GM13976 (cell line): ENCODE measurements around the gene LHPP.

Experiments used
- DNase-seq: peaks from one replicate; pipeline ENCODE4 v3.0.0; 2012; ENCODE audit warnings: low spot score
- in situ Hi-C: fragments of 300-500 bp; cut with MboI; formaldehyde crosslinking; loops from one replicate; pipeline ENCODE4 v1.12.0; 2022; ENCODE audit warnings: low sequenced_read_pairs, mixed read lengths, inconsistent platforms; ENCODE audit not compliant: unreplicated experiment
- TF ChIP-seq, protein P1 (sequence below): IDR thresholded peaks from 2 replicates; pipeline ENCODE4 v1.5.1; 2012; ENCODE audit warnings: borderline replicate concordance, mild to moderate bottlenecking; ENCODE audit not compliant: insufficient read depth; ENCODE audit errors: extremely low read depth, missing control alignments, control extremely low read depth

The LHPP gene

DNA sequence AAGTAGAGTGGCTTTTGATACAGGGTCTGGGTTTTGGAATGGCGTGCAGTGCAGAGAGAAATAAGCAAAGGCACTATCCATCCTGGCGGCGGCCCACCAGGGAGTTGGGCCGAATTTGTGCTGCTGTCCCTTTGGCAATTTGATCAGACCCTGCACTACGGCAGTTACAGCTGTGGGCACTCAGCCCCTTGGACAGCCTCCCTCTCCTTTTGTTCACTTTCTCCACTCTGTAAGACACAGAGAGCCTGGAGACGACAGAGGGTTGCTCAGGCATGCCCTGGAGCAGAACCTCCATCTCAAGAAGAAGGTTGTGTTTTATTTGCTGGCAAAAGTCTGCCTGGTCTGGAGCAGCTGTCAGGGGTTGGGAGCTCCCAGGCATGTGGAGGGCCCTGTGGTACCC, 55.8 kb downstream of the LHPP start:
- DNase-seq, result no peak
- TF ChIP-seq, protein P1, sequence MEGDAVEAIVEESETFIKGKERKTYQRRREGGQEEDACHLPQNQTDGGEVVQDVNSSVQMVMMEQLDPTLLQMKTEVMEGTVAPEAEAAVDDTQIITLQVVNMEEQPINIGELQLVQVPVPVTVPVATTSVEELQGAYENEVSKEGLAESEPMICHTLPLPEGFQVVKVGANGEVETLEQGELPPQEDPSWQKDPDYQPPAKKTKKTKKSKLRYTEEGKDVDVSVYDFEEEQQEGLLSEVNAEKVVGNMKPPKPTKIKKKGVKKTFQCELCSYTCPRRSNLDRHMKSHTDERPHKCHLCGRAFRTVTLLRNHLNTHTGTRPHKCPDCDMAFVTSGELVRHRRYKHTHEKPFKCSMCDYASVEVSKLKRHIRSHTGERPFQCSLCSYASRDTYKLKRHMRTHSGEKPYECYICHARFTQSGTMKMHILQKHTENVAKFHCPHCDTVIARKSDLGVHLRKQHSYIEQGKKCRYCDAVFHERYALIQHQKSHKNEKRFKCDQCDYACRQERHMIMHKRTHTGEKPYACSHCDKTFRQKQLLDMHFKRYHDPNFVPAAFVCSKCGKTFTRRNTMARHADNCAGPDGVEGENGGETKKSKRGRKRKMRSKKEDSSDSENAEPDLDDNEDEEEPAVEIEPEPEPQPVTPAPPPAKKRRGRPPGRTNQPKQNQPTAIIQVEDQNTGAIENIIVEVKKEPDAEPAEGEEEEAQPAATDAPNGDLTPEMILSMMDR, result no peak
- in situ Hi-C loops, result no loop called here

- TF ChIP-seq, protein P1, result no peak
- no peak for DNase-seq
- in situ Hi-C loops, result no loop called here
These were observed 56.3 kb downstream of the LHPP start for GRCh38 chr10:124517931-124518330.

GRCh38 chr10:124518366-124518765, 56.7 kb downstream of the LHPP start:
- no peak for DNase-seq
- in situ Hi-C loops, result no loop called here
- TF ChIP-seq, protein P1, result no peak

GRCh38 chr10:124520558-124521428, 59.2 kb downstream of the LHPP start:
- DNase-seq, result no peak
- TF ChIP-seq, protein P1, result no peak
- in situ Hi-C loops, result no loop called here

DNA sequence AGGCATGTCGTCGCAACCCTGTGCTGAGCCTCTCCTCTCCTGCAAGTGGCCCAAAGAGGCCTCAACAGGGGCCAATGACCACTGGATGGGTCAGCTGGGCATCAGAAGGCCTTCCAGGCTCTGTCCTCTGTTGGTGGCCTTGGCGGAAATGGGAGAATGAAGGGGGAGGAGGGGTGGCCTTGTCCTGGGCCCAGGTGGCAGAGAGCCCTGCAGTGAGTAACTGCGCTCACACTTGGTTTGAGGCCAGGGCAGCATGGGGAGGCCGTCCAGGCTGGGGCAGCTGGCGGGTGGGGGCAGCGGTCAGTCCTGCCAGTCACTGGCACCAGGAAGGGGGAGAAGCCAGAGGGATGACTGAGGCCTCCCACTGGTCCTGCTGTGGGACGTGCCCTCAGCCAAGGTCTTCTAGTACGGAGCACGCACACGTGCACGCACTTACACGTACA, 59.8 kb downstream of the LHPP start:
- DNase-seq, result no peak
- in situ Hi-C loops, result no loop called here
- TF ChIP-seq, protein P1, result no peak

DNA sequence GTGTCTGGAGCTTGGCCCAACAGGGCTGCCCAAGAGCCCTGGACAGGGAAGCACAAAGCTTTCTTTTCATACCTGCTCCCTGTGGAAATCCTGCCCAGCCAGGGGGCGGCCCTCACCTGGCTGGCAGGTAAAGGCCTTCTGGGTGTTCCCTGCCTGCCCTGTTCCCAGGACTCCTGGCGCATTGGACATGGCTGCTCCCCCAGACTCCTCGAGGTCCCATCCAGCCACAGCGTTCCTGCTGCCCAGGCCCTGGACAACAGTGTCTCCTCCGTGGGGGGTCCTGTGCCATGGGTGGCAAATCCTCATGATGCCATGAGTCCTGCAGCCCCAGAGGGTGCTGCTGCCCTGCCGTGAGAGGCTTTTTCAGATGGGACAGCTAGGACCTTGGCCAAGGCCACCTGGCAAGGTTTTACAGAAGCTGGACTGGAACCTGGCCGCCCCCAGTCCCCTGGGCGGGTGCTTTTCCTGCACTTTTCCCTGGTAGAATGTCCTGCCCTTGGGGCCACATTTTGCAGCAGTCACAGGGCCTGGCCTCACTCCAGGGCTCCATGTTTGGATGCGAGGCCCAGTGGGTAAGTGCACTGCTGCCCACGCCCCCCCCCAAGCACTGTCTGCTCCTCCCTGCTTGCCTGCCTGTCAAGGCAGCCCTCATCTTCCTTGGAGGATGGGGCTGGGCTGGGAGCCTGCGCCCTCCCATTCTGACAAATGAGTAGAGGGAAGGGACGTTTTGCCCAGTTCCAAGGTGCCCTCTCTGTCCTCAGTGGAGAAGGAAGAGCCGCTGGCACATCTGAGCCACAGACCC, 60.7 kb downstream of the LHPP start:
- in situ Hi-C loops, result no loop called here
- DNase-seq, result no peak
- TF ChIP-seq, protein P1, result no peak
